AG20443 (cell line): Measurements from ENCODE around the gene CTPS2.

Experiments used
- DNase-seq: peaks from one replicate; pipeline ENCODE4 v3.0.0; 2012; ENCODE audit warnings: low spot score, mixed read lengths

CTPS2 gene

DNA sequence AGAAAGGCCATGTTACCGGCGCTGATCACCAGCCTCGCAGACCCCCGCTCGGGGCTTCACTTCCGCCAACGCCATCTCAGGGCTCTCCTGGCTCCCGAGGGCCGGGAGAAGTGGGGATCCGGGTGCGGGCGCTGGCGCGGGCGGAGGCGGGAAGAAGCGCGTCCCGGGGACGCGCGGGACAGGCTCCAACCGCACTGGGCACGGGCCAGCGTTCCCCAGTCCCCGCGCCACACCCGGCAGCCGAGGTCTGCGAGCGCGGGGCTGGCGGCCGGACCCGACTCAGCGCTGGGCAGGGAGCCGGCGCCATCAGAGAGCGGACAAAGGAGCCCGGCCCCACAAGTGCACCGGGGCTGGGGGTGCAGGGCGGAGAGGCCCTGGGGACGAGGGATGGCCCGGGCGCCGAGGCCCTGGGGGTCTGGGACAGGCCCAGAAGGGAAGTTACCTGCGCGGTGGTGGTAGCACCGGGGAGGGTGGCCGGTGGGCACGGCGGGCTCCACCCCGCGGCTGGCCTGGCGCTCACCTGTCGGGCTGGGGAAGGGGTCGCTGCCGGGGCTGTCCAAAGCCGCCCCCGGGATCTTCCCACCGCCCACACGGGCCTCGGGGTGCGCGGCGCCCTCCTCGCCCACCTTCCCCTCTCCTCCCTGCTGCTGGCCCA lies 449 bp downstream of the CTPS2 start:
- DNase-seq: peak; percentile 26

DNA sequence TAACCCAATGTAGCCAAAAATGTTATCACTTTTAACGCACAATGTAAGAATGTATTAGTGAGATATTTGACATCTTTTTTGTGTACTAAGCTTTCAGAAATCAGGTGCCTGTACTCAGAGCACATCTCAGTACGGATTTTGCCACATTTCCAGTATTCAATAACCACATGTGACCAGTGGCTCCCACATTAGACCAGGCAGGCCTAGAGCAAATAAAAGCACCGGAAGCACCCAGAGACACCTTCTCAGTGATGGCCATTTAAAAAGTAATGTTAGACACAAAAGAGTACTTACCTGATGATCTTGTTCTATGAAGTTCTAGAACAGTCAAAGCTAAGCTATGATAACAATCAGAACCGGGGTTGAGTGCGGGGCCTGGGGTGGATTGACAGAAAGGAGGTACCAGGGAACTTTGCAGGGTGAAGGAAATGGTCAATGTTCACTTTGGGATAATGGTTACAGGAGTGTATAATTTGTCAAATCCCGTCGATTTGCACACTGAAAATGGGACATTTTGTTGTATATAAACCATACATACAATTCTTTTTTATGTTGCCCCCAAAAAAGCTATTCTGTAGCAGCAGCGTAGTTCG lies 1.2 kb downstream of the CTPS2 start:
- DNase-seq: no peak

DNA sequence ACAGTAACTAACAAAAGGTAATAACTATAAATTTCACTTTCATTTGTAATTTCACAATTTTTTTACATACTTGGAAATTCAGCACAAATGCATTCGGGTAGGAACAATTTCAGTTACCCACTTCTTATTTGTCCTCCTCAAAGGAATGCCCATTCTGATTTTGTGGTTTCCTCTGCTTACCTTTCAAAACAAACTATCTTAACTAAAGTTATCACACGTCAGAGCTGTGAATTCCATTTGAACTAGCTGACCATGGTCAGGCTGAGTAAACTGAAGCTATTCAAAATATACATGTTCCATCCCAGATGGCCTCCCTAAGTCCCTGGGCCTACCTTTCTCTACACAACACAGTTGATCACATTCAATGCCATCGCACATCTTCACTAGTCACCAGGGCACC lies 4.5 kb downstream of the CTPS2 start:
- DNase-seq: no peak

DNA sequence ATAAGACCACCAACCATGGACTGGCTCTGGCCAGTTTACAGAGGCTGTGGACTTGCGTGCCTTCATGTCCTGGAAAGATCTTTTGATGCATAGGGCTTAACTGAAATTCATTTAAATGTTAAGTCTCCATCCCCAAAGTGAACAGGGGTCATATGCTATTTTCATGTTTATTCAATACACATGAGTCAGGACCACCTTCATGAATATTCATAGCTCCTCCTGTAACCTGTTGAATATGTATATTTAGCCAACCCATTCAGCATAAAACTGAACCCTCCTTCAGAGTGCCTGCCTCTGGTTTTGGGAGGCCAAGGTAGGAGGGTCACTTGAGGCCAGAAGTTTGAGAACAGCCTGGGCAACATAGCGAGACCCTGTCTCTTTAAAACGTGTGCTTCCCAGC lies 7.1 kb downstream of the CTPS2 start:
- DNase-seq: no peak

DNA sequence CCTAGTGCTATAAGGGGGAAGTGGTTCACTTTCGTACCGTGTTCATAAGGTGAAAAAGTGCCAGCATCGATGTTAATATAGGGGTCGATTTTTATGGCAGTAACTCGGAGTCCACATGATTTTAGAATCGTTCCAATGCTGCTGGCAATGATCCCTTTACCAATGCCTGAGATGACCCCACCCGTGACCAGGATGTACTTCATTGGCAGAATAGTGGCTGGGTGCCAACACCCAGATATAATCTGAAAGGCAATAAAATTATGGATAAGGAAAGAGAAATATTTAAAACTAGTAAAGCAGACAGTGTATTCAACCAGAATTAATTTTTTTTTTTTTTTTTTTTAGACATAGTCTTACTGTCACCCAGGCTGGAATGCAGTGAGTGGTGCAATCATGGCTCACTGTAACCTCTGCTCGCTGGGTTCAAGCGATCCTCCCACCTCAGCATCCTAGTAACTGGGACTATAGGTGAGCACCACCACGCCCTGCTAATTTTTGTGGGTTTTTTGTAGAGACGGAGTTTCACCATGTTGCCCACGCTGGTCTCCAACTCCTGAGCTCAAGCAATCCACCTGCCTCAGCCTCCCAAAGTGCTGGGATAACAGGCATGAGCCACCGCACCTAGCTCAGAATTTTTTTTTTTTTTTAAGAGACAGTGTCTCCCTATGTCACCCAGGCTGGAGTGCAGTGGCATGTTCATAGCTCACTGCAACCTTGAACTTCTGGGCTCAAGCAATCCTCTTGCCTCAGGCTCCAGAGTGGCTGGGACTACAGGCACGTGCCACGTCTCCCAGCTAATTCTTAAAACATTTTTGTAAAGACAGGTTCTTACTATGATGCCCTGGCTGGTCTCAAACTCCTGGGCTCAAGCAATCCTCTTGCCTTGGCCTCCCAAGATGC lies 9.5 kb downstream of the CTPS2 start:
- DNase-seq: no peak

DNA sequence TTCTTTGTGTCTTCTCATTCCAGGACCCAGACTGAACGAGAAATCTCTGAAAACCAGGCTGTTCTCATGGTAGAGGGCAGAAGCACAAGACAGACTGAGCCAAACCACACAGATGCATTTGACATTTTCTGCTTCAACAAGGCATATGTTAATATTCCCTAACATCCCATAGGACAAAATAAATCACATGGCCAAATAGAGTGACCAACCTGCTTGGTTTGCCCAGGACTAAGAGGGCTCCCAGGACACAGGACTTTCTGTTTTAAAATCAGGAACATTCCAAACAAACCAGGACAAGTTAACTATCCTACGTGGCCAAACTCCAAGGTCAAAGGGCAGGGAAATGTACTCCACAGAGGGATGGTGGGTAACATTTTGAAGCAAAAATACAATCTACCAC lies 11.7 kb downstream of the CTPS2 start:
- DNase-seq: no peak

DNA sequence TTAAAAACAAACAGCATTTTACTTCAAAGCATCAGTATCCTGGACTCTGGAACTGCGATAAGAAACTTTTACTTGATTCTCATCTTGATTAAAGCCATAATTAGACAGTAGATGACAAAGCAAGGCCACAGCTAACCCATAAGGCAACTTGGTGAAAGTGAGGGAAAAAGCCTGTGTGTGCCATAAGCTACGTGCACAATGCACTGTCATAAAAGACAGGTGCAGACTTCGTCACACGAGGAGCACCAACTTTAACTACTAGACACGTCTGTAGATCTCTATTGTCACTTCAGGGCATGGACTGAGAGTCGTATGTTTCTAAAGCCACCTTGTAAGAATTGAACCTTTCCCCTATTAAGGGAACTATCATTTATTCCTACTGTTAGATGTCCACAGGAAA lies 13.1 kb downstream of the CTPS2 start:
- DNase-seq: no peak

DNA sequence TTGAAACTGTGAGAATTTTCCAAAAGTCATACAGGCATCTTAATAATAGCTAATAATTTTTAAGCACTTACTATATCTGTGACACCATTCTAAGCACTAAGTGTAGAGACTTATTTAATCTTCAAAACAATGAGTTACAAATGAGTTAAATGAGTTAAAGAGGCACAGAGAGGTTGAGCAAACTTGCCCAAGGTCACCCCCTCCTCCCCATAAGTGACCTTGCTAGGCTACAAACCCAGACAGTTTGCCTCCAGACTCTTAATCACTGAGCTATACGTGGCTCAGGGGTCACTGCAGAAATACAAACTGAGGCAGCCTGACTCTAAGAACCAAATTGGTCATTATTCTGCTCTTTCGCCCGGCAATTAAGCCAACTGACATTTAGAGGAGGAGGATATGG lies 15.5 kb downstream of the CTPS2 start:
- DNase-seq: no peak

DNA sequence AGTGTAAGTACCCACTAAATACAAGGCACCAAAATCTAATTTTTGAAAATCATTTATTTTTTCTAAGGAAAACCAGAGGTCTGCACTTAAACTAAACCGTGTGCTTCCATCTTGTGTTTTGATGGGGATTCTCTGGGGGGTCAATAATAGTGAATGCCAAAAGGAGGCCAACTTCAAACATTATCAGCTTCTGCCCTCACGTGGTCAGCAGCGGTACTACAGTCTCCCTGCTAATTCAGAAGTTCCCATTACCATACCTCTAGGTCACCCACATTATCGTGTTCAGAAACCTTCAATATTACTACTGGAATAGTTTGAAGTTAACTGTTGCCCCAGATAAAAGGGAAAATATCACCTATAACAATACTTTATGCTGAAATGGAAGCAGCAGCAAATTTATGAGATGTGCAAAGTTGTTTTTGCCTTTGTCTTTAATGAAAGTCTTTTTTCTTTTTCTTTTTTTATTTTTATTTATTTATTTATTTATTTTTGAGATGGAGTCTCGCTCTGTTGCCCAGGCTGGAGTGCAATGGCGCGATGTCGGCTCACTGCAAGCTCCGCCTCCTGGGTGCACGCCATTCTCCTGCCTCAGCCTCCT lies 17.3 kb downstream of the CTPS2 start:
- DNase-seq: peak; percentile 44

DNA sequence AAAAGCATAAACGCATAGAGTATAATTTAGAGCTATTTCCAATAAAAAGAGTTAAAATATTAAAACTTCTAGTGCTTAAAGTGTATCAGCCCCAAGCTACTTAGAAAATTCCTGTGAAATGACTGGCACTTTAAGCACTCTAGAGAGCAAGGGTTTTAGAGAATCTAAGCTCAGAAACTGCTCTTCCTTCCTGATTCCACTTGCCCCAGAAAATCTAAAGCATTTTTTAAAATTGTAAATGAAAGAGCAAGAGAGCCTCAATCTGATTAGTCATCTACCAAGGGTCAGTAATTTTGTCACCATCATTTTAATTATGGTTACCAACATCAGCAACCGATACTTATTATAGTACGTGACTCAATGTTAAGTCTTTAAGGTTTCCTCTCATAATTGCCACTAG lies 25.0 kb downstream of the CTPS2 start:
- peak; percentile 18 for DNase-seq

DNA sequence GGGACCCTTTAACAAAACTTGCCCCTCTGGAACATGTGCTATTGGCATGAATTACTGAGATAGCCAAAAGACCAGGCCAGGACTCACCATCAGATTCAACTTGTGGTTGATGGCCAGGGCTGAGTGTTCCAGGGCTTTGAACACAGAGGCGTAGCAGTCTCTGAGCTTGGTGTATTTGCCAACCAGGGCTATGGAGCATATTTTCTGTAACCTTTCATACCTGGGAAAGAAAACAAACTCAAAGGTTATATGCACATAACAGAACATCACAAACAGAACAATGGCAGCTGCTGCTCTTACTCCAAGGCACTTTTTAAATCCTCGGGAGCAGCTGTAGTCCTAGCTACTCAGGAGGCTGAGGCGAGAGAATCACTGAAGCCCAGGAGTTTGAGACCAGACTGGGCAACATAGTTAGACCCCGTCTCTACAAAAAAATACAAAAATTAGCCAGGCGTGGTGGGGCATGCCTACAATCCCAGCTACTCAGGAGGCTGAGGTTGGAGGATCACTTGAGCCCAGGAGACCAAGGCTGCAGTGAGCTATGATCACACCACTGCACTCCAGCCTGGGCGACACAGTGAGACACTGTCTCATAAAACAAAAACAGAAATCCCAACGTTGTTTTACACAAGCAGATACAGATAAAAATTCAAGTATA lies 29.3 kb downstream of the CTPS2 start:
- DNase-seq: no peak

DNA sequence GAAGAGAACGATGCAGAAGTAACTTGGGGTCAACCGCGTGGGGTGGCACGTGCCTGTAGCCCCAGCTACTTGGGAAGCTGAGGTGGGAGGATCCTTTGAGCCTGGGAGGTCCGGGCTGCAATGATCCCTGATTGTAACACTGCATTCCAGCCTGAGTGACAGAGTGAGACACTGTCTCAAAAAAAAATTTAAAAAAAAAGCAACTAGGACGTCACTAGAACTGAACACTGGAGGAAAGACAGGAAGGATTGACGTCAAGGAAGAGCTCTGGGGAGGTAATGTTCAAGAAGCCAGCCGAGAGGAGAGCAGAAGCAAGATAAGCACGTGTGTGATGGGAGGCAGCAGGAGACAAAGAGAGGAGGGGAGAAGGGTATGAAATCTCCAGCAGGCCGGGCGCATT lies 33.8 kb downstream of the CTPS2 start:
- DNase-seq: no peak

DNA sequence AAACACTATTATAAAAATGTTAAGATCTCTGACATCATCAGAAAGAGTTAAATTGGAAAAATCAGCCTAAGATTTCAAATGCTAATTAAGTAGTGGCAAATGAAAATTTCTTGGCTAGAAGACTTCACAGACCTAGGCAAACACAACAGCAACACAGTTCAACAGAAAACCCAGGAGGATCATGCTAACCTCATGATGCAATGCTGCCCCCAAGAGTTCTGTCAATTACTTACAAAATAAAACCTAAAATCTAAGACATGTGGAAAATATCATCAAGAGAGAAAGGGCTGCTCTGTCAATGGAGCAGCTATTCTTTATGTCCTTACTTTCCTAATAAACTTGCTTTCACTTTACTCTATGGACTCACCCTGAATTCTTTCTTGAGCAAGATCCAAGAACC lies 41.5 kb downstream of the CTPS2 start:
- peak; percentile 56 for DNase-seq

DNA sequence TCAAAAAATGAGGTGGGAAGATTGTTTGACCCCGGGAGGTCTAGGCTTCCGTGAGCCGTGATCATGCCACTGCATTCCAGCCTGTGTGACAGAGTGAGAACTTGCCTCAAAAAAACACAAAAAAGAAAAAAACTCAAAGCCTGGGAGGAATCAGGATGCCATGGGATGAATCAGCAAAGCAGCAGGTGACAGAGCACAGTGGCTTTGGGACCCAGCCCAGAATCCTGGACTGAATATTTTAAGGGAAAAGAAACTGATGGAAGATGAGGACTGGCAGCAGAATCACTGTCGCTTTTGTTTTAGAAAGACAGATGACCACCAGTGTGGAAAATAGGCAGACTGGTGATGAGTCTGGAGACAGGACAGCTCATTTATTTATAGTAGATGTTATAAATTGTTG lies 45.9 kb downstream of the CTPS2 start:
- DNase-seq: peak; percentile 44

DNA sequence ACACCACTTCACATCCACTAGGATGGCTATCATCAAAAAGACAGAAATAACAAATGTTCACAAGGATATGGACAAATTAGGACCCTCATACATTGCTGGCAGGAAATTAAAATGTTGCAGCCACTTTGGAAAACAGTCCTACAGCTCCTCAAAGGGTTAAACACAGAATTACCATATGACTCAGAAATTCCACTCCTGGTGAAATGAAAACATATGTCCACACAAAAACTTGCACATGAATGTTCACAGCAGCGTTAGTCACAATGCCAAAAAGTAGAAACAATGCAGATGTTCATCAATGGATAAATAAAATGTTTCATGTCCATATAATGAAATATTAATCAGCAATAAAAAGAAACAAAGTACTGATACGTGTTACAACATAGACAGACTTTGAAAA lies 47.4 kb downstream of the CTPS2 start:
- DNase-seq: no peak

DNA sequence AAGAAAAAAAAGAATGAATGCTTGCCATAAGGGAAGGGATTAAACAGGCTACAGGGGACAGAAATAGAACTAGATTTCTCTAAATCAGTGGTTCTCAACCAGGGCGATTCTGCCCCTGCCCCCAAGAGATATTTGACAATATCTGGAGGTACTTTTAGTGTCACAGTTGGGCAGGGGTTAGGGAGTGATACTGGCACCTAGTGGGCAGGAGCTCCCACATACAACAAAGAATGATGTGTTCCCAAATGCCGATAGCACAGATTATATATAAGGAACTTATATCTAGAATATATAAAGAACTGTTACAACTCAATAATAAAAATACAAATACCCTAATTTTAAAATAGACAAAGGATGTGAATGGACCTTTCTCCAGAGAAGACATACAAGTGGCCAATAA lies 47.8 kb downstream of the CTPS2 start:
- no peak for DNase-seq

DNA sequence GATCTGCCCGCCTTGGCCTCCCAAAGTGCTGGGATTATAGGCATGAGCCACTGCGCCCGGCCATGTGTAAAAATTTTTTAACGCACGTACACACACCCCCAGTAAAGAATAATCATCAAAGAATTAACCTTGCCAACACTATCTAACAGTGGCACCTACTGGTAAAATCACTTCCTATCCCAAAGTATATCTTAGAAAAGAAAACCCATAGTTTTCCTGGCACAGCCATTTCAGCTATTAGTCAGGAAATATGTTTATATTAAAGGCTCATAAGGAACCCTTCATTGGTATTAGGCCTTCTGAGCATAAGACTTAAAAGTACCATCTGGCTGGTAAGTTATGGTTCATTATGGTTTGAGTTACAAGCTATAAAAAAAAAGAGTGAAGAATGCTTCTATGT lies 48.4 kb downstream of the CTPS2 start:
- no peak for DNase-seq

DNA sequence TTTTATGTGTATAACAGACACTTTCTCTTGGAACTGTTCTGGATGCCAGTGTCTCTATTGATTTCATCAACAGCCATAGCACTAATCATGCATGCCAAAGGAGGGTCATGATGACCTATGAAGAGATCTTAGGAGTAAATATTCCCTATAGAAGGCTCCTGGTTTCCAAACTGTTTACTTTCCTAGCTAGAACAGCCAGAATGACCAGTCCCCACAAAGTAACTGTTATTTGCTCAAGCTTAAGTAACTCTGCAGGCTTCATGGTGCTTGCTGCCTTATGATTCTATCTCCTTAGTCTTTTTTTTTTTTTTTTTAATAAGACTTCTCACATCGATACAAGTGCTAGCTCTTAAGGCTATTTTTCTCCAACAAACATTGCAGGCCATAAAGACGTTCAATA lies 50.1 kb downstream of the CTPS2 start:
- DNase-seq: no peak

DNA sequence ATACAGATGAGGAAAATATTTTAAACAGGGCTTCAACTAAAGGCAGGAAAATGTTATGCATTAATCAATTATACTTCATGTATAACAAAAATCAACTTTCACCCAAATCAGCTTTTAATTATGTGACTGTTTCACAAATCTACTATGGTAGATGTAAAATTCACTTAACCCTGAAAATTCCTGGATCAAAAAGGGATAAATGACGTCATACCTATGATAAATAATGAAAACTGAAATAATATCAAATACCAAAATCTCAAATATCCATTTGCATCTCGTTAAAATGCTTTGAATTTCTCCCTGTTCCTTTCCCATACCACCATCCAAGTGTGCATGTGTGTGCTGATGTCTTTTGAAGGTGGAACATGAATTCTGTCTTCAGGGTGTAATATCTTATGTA lies 51.0 kb downstream of the CTPS2 start:
- DNase-seq: no peak

DNA sequence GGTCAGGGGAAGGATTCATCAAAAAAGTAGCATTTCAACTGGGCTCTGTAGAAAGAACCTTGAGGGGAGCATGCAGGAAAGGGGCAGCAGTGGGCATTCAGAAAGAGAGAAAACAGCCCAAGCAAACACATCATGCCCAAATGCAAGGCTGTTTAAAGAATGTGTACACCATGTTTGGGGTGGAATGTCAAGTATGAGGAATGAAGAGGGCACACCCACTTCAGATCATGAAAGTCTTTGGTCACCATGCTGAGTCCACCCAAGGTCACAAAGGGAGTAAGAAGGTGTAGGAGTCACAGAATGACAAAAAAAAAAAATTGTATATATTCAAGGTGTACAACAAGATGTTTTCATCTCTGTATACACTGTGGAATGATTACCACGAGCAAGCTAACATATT lies 53.1 kb downstream of the CTPS2 start:
- DNase-seq: no peak

DNA sequence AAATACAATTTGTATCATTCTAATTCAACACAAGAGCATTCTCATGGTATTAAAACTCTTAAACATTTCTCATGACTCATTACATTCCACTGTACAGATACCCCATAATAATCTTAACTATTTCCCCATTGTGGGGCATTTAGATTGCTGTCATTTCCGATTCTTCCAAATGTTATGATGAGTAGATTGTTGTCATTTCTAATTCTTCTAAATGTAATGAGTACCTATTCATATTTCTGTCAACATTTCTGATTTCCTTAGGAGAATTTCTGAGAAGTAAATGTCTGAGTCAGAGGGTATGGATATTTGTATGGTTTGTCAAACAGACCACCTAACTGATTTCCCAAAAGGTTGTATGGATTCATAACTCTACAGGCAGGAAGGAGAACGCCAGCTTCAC lies 54.2 kb downstream of the CTPS2 start:
- DNase-seq: no peak

DNA sequence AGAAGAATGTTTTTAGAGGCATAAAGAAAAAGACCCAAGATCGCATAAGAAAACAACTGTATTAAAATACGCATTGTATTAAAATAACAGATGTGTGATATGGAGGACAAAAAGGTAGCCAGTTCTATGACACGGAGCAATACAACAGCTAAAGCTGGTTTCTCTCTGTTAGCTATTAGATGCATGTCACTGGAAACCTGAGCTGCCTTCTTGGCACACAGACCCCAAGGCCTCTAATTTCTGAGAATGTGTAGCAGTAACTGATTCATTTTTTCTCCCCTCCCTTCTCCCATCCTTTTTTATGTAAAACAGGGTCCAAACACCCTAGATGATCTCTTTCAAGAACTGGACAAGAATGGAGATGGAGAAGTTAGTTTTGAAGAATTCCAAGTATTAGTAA lies 58.4 kb downstream of the CTPS2 start:
- DNase-seq: no peak
